Hippocampal formation (tissue), 2 donors: ENCODE data around the gene NKX2-1.

Source experiments
- DNase-seq, 2 donors: peaks; one replicate each; lab custom pipeline; 2025; lab: John Stamatoyannopoulos, UW

NKX2-1 gene

DNA sequence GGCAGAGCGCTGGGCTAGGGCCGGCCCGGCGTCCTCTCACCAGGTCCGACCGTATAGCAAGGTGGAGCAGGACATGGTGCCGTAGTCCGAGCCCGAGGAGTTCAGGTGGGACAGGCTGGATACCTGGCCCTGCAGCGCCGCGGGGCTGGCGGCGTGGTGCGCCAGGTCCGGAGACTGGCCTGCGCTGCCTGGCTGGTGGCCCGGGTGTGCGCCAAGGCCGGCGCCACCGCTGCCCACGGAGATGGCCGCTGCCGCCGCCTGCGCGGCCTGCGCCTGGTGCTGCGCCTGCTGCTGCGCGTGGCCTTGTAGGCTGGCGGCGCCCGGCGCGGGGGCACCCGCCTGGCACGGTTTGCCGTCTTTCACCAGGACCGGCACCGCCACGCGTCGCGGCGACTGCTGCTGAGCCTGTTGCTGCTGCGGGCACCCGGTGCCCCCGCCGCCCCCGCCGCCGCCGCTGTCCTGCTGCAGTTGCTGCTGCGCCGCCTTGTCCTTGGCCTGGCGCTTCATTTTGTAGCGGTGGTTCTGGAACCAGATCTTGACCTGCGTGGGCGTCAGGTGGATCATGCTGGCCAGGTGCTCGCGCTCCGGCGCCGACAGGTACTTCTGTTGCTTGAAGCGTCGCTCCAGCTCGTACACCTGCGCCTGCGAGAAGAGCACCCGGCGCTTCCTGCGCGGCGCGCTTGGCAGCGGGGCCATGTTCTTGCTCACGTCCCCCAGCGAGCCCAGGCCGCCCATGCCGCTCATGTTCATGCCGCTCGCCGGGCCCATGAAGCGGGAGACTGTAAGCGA, 2.6 kb downstream of the NKX2-1 start:
- no peak for DNase-seq

DNA sequence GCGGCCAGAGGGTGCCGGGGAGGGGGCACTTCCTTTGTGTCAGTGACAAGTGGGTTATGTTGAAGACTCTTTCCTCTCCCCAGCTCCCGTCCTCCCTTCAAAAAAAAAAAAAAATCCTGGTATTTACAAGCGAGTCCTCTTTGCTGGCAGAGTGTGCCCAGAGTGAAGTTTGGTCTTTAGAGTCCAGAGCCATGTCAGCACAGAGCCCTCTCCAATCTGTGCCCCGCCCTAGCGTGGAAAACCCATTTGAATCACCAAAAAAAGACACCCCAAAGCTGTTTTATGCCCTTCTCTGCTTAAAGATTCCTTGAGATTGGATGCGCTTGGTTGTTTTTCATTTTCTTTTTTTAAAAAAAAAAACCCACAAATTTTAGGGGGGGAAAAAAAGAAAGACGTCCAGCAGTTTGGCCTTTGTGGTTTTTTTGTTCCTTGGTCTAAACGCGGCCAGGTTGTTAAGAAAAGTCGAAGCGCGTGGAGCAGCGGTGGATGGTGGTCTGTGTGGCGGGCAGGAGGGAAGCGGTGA, 3.3 kb downstream of the NKX2-1 start:
- DNase-seq: no peak

DNA sequence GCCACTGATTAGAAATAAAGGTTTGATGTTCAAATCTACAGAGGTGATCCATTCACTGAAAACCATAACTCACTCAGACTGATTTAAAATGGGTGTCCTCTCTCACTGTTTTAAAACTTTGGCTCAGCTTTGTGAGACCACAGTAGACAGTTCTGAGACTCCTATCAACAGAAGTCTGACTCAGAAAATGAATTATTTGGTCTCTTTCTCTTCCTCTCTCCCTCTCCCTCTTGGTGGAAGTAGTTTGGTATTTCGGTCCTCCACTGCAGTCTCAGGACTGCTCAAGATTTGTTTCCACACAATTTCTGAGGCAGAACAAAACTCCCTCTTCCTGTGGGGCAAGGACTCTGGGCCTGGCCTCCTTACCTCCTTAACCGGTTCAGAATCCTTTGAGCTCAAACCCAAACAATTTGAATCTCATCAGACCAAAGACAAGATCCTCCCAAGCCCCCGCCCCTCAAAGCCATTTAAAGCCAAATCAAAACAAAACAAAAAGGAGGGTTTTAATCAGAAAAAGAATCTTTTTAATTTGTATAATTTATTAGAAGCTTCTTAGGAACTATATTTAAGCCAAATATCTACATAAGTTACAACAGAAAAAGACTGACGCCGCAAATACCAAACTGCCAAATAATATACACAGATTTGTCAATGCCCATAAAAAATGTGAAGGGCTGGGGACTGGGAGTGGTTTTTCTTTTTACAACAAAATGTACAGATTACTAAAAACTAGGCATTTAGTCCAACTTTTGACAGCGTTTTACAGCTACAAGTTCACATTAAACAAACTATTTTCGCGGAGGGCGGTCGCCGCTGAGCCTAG, 3.9 kb downstream of the NKX2-1 start:
- no peak for DNase-seq

DNA sequence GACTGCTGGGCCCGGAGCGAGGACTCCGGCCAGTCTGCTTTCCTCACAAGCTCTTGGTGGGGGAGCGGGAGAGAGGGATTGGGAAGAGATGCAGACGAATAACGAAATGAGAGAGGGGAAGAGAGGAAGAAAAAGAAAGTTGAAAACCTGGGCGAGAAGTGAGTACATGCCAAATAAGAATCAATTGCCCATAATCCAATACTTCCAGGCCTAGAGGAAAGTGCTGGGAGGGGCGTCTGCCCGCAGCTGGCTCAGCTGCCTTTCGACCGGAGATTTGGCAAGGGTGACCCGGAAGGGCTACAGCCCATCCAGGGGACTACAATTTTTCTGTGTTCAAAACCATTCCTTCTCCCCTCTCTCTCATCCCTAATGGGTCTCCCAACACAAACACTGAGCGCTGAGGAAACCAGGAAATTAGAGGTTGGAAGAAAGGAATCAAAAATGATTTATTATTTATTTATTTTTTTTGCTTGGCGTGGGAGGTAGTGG, 4.9 kb downstream of the NKX2-1 start:
- DNase-seq: no peak

DNA sequence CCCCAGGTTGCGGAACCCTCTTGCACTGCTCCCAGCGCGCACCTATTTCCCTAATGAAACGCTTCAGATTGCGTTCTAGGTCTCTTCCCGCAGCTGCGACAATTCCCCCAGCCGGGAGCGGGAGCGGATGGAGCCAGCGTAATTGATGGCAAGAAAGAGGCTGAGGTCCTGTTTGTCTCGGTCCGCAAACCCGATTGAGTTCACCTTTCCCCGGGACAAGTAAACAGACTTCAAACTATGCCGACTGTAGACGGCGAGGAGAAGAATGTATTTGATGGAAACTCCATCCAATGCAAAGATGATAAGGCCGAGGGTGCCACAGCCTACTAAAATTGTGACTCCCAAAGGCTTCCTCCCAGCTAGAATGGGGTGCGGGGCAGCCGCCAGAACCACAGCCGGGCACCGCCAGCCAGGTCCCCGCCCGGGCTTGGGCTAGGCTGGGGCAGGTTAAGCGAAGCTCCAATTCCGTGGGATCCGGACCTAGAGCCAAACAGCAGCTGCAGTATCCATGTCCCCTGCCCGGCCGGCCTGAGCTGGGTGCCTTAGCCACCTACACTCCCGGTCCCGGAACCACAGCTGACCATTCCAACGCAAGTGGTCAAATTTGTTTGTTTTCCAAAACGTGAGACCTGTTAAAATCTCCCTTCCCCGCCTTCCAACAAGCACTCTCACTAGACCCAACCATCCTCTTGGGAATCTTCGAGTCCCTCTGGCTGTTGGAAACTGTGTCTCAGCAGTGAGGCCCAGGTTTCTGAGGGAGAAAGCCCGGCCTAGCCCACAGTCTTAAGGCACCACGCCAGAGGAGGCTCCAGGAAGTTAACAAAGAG, 5.5 kb downstream of the NKX2-1 start:
- no peak for DNase-seq

DNA sequence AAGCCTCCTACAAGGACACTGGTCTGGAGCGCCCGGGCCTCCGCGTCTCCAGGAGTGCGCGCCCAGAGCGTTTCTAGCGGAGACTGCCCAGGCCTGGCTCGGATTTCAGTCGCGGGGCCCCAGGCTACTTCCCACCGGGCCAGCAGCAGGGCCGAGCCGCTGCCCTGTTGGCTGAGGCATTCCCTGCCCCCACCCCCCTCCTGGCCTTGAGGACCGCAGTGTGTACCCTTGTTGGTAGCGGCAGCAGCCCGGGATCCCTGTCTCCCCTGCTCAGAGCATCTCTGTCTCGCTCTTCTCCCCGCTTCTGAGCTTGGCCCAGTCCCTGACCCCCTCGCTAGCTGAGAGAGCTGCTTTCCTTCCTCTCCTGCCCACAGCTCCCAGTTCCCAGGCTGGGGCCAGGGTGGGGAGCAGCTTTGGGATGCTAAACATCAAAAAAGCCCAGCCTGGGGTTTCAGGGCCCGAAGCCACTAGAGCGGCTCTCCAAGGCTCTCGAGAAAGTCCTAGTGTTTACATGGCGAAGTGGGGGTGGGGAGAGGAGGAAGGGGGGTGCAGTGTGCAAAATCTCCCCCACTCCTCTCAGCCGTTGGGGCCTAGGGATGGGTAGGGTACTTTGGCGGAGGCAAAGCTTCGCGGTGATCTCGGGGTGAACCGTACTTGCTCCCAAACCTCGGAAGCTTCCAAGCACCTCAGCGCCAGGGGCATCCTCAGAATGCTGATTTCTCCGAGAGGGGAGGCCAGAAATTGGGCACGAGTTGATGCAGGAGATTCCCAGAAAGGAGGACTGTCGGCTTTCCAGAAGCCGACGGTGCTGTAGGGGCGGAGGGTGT, 6.4 kb downstream of the NKX2-1 start:
- DNase-seq: no peak

DNA sequence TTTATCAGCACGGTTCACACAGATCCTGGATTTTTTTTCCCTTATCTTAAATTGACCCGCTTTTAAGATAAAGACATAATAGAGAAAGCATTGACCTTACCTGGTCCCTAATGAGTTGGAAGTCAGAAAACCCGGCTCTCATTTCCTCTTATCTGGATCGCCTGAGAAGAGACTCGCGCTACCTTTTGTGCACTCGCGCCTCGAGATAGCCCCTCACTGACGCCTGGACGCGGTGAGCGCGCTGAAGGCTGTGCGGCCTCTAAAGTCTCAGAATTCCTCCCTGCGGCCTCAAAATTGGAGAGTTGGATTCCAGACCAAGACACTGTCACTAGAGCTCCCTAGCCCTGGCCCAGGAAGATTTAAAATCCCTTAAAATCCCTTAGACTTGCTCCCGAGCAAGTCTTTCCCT, 7.0 kb downstream of the NKX2-1 start:
- DNase-seq: no peak

DNA sequence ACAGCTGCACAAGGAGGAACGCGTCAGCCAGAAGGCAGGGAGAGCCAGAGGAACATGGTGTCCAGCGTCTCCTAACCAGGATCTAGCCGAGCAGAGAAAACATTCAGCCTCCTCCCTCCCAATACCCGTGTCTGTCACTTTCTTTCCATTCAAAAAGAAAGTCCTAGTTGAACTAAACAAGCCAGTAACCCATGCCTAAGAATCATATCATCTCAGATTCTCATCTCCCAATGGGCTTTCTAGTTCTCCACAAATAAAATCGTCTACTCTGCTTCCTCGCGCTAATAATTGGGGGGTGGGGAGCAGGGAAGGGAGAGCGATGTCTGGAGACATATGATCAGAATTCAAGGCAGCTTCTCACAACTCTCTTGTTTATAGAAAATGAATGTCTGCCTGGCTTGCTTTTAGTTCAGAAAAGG, 7.4 kb downstream of the NKX2-1 start:
- no peak for DNase-seq

DNA sequence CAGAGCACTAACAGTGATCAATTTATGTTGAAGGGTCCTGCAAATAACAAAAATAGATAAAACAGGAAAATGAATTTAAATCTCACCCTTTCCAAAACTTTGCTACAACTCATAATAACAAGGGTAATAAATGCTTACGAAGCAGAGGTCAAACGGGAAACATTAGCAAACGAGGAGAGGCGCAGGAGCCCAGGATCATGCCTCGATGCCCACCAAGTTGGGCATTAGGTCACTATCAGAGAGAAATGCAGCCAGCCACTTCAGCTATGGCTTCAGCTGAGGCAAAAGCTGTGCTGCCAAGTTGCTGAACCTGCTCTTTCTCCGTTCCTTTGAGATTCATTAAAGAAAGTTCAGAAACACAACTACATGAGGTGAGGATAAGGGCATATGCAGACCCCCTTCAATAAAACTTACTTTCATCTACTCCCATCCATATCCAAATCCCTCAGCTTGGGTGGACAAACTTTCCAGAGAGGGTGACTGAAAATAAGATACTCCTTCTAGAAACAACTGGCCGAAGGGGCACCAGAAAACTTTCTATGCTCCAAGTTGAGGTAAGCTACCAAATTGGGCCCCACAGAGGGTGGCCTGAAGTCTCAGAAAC, 7.9 kb downstream of the NKX2-1 start:
- DNase-seq: no peak

DNA sequence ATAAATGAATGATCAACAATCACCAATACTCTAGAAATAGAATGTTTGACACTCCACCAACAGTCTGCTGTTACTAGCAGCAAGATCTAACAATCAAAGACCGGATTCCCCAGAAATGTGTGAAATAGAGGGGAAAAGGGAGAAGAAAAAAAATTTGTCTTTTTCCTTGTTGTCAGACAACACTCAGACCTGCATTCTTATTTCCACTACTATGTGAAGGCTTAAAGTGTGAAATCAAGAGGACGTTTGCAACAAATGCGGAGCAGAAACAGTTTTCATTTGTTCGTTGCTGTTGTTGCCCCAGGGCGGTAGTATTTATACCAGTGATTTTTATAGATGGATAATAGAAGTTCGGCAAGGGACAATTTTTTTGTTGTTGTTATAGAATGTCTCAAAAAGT, 9.2 kb downstream of the NKX2-1 start:
- DNase-seq: no peak

DNA sequence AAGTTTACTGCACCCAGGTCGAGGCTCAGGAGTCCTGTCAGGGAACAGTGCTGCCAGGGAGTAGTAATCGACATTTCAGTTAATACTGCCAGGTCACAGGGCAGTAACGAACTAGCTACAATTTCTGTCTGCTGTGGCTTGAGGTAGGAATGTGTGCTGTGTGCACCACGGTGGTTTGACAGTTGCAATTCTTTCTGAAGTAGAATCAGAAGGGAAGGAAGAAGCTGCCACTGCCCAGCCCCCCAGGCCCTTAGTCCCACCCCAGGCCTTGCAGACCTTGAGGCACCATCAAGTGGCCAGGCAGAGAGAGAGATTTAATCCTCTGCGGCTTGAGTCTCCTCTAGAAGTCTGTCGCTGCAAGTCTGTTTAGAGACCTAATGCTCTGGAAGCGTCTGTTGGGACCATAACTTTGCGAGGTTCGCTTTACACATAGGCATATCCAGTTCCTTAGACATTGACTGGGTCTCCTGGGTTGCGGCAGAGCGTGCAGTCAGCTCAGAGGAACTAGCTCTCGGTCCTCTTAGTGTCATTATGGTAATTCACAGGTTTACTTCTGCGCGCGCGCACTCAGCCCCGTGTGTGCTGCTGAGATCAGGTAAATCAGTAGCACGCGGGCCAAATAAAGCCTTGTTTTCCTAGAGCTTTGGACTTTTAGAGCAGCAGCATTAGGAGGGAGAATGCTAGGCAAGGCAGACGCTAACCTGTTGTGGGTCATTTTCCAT, 9.8 kb downstream of the NKX2-1 start:
- DNase-seq: no peak

DNA sequence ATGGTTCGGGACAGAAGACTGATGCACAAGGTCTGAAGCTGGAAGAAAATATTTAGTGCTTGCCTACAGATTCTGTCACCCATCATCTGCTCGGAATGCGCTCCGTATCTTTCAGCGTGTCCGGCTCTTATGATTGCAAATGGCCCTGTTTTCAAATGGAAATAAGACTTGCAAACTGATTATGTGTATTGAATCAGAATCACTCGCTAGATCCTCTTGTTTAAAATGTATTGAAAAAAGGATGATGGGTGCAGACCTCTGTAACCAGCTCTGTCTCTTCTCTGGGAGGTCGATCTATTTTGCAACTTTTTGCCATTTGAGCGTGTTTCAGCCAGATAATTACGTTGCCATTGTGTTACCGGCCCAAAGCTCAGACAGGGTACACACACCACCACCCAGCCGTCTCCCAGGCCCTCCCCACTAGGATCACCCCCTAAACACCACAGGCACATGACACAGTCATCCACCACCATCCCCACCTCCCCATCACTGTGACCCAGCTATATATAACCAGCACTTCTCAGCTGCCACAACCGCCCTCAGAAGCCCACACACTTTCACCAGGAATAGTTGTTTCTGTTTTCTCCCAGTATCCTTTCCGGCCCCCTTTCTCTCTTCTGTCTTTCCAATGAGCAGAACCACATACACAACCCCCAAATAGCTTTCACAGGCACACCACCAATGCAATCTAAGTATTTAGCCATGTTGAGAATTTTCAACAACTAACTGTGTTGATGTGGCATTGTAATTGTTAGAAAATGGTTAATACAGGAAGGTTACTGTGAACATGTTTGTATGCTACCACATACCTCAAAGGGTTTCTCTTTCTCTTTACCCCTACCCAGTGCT, 10.7 kb downstream of the NKX2-1 start:
- no peak for DNase-seq

DNA sequence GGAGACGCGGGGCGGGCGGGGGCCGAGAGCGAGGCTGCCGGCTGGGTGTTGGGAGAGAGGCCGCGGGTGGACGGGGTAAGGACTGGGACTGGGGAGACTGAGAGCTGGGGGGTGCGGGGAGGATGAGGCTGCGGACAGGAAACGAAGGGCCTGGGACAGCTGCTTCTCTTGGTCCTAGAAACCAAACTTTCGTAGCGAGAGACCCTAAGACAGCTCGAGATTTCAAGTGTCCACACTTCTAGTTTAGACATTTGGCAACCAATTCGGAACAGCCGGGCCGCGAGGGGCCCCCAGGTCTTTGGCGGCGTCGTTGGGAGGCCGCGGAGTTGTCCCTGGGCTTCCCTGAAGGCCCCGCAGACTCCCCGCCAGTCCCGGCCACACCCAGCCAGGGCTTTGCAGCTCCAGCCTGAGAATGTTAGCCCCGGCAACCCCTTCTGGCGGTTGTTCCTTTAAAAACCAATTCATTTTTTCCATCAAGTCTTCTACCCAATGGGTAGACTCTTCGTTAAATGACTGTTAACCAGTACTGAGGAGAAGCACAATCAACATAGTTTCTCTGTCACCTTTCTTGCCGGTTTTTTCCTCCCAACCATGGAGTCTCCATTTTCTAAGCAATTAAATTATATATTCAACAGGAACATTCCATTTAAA, 11.5 kb downstream of the NKX2-1 start:
- DNase-seq: no peak

DNA sequence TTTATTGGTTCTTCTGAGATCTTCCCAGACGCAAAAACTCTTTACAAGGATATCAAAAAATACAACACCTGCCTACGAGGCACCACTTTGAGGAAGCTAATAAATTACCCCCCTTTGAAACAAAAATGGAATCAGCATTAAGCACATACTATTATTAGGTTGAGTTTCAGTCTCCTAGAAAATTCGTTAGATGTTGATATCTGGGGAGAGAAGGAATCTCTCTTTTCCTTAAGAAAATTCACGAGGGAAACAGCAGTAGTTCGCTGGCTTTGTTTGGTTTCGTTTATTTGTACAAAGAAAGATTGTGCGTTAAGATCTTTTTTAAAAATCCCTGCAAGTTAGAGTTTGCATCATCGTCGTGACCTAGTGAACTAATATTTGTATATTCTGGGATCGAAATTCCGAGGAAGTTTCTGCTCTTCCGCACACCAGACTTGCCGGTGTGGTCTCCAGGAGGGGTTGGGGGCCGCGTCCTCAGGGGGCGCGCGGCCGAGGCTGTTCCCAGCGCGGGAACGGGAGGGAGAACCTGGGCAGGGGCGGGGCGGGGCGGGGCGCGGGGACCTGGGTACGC, 12.1 kb downstream of the NKX2-1 start:
- no peak for DNase-seq

DNA sequence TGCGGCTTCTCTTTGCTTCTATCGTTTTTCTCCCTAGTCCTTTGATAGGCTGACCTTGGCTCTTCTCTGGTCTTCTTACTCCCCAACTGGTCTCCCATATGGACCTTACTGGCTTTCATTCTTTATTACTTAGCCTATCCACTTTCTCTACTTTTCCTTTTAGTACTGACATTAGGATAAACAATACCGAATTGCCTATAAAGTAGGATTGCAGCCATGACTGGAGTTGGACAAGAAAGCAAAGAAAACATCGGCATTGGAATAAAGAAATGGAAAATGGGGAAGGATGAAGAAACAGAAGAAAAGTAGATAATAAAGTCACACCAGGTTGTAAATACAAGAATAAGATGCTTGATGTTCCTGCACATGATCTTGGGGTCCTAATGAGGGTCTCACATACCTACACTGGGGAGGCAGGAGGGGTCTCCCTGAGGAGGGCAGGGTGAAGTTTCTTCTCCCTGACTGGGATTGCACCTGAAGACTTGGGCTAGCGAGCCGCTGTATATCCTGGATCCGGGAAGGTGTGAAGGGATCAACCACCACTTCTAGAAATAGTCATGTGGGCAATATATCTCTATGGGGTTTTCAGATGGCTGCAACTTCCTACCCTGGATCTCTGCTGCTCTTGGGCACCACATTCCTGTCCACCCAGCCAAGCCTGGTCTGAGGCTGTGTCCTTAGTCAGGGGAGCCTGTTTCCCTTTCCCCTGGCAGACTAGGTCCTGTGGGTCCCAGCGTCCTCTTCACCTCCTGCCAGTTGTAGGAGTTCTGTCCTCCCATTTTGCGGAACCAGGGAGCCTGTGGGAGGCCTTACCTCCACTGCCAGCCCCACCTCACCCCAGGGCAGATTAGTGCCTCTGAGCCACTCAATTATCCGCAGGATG, 13.1 kb downstream of the NKX2-1 start:
- no peak for DNase-seq

DNA sequence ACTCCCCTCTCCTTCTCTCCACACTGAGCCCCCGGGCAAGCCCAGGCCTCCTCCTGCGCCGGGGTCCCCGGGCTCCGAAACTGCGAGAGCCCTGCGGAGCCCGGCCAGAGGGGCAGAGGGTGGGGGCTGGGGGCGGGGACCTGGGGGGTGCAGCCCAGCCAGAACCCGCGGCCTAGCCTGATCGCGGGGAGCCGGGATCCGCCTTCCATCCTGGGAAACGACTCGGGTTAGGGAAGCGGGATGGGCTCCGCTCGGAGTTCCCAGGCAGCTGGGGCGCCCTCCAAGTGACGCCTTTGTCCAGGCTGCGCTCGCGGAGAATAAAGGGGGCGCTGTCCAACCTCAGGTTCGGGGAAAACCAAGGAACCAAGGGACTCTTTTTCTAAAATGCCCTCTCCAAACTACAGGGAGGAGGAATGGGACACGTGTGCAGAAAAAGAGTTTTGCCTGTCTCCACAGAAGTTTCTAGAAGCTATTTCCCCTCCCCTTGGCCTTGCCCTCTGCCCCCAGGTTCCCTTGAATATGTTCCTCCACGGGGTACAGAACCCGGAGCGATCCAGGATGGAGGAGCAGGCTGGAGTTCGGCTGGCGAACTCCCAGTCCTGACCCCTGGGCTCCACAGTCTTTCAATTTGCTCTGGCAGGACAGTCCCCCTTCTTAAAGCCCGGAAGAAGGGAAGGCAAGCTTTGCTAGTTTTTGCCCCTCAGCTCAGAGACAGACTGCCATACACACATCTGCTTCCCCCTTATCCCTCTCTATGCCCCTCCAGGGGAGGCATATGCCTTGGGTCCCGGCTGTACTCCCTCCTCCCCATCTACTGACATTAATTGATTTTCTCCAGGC, 13.9 kb downstream of the NKX2-1 start:
- DNase-seq: no peak
